ENCODE measurements around the gene PSMB11. TPM values are rescaled to one million over a fixed set of nuclear protein-coding genes. Genes with fewer than 3 reads are reported as not detected.
A peak's percentile ranks its signal among the peaks of the same experiment; 100 is the strongest.

PSMB11 gene
- total RNA-seq, 2 donors from 2014 or later, result not detected

- Histone ChIP-seq H3K27ac (peak overlapping the region in 2 of 4 donors; percentile 16 to 38), H3K36me3 (replicated peaks in 1 of 2; ENCODE audit: insufficient read depth in 1 of 2, low read depth in 2 of 2) (peaks cover 11 to 55% of the 10 kb centered on the region in 2 donors), H3K4me1 (no peaks in the 10 kb centered on the region), H3K4me3 (no peak overlapping the region), H3K9me3 (no peaks in the 10 kb centered on the region), H3K27me3 (no peaks in the 10 kb centered on the region)
- DNase-seq (peak in 2 of 4 donors; percentile 40 to 75), ATAC-seq (peak; percentile 45)
- TF ChIP-seq CTCF (IDR thresholded peaks at IDR 0.05) (no peak), POLR2A (IDR thresholded peaks at IDR 0.05) (no peak)
- intact Hi-C loops (cut with DNase I), result no loop called here
- 45 to 49% methylated on average over 2 of the region's 2 CpGs for WGBS, 2 donors
Measured at GRCh38 chr14:23078692-23079116, 36.7 kb downstream of the PSMB11 start.

- Histone ChIP-seq H3K36me3 (replicated peaks in 1 of 2; ENCODE audit: insufficient read depth in 1 of 2, low read depth in 2 of 2) (peaks cover 11 to 55% of the 10 kb centered on the region in 2 donors), H3K27ac (no peak overlapping the region), H3K4me1 (no peaks in the 10 kb centered on the region), H3K9me3 (no peaks in the 10 kb centered on the region), H3K27me3 (no peaks in the 10 kb centered on the region), H3K4me3 (no peak overlapping the region)
- DNase-seq (no peak), ATAC-seq (no peak)
- intact Hi-C loops (cut with DNase I), result no loop called here
- WGBS, 2 donors, result 83 to 95% methylated on average over 2 of the region's 2 CpGs
- TF ChIP-seq CTCF (IDR thresholded peaks at IDR 0.05) (no peak), POLR2A (IDR thresholded peaks at IDR 0.05) (no peak)
Measured at GRCh38 chr14:23079716-23080115, 37.7 kb downstream of the PSMB11 start.

GRCh38 chr14:23080474-23080873 lies 38.5 kb downstream of the PSMB11 start:
- H3K27ac ChIP-seq, result no peak overlapping the region
- 74 to 92% methylated on average over 1 of the region's 1 CpG for WGBS, 2 donors
- TF ChIP-seq POLR2A (IDR thresholded peaks at IDR 0.05), result no peak
- H3K27me3 ChIP-seq, result no peaks in the 10 kb centered on the region
- H3K4me1 ChIP-seq, result no peaks in the 10 kb centered on the region
- H3K4me3 ChIP-seq, result no peak overlapping the region
- H3K9me3 ChIP-seq, result no peaks in the 10 kb centered on the region
- H3K36me3 ChIP-seq (replicated peaks in 1 of 2; ENCODE audit: insufficient read depth in 1 of 2, low read depth in 2 of 2), result peaks cover 11 to 54% of the 10 kb centered on the region in 2 donors
- no peak for DNase-seq
- no peak for ATAC-seq
- intact Hi-C loops (cut with DNase I), result no loop called here

- no peak for ATAC-seq
- no peaks in the 10 kb centered on the region for H3K9me3 ChIP-seq
- peaks cover 0 to 40% of the 10 kb centered on the region in 2 donors for H3K36me3 ChIP-seq (replicated peaks in 1 of 2; ENCODE audit: insufficient read depth in 1 of 2, low read depth in 2 of 2)
- WGBS, 2 donors, result 67 to 72% methylated on average over 3 of the region's 3 CpGs
- H3K27me3 ChIP-seq, result no peaks in the 10 kb centered on the region
- peaks cover 7% of the 10 kb centered on the region for H3K4me1 ChIP-seq
- no peak overlapping the region for H3K27ac ChIP-seq
- intact Hi-C loops (cut with DNase I), result no loop called here
- no peak overlapping the region for H3K4me3 ChIP-seq
- DNase-seq, result no peak
- TF ChIP-seq POLR2A (IDR thresholded peaks at IDR 0.05) (no peak), CTCF (IDR thresholded peaks at IDR 0.05) (no peak)
Measured at GRCh38 chr14:23085458-23085857, 43.4 kb downstream of the PSMB11 start.

- no peak for TF ChIP-seq POLR2A (IDR thresholded peaks at IDR 0.05)
- TF ChIP-seq CTCF (IDR thresholded peaks at IDR 0.05), result no peak
- Histone ChIP-seq H3K27me3 (no peaks in the 10 kb centered on the region), H3K27ac (no peak overlapping the region), H3K36me3 (replicated peaks in 1 of 2; ENCODE audit: insufficient read depth in 1 of 2, low read depth in 2 of 2) (peaks cover 0 to 33% of the 10 kb centered on the region in 2 donors), H3K4me1 (peaks cover 7% of the 10 kb centered on the region), H3K4me3 (no peak overlapping the region), H3K9me3 (no peaks in the 10 kb centered on the region)
- whole genome bisulfite sequencing, 2 donors, result 80 to 100% methylated on average over 1 of the region's 1 CpG
- no peak for DNase-seq
- intact Hi-C loops (cut with DNase I), result no loop called here
- no peak for ATAC-seq
Measured at GRCh38 chr14:23086565-23086964, 44.6 kb downstream of the PSMB11 start.
